H1 (cell line): ENCODE results near the gene CNOT8. TPM values are rescaled to one million over a fixed set of nuclear protein-coding genes. Genes with fewer than 3 reads are reported as not detected.

ENCODE experiments used
- CTCF ChIA-PET: fragments of 300-600 bp; sonication (Branson Sonifier 250); formaldehyde crosslinking; loops from one replicate; lab custom pipeline; 2021; ENCODE audit not compliant: partially characterized antibody; lab: Charles Lee
- POLR2A ChIA-PET: fragments of 300-600 bp; sonication (Branson Sonifier 250); formaldehyde crosslinking; loops from one replicate; lab custom pipeline; 2021; ENCODE audit warnings: inconsistent platforms; ENCODE audit not compliant: partially characterized antibody; lab: Charles Lee
- DNase-seq, 2 experiments: peaks; one replicate each; pipeline versions ENCODE4 v3.0.0 to v3.0.0-alpha.2; 2010 to 2022; ENCODE audit warnings: low spot score in 2 of 2, low read depth in 1 of 2, mixed read lengths in 1 of 2
- FAIRE-seq: peaks from 2 replicates; lab custom pipeline; 2011; peaks lifted over from hg19 to GRCh38; lab: Jason Lieb, UNC
- H2AFZ ChIP-seq: 2 replicates; pipeline ENCODE4 v1.8.1; 2012; ENCODE audit warnings: low read length, inconsistent platforms
- H2AK5ac ChIP-seq: 2 replicates; pipeline ENCODE4 v1.6.1; 2013; ENCODE audit warnings: low read depth, low read length
- H2BK120ac ChIP-seq: replicated peaks from 2 replicates; pipeline ENCODE3; 2013; ENCODE audit warnings: low read depth, low read length, inconsistent platforms
- H2BK12ac ChIP-seq: 2 replicates; pipeline ENCODE4 v1.6.1; 2013; ENCODE audit warnings: low read depth, low read length
- H2BK15ac ChIP-seq: 2 replicates; pipeline ENCODE4 v1.6.1; 2013; ENCODE audit warnings: low read length
- H2BK20ac ChIP-seq: 2 replicates; pipeline ENCODE4 v1.6.1; 2013; ENCODE audit warnings: low read length
- H2BK5ac ChIP-seq: 2 replicates; pipeline ENCODE4 v1.6.1; 2013; ENCODE audit warnings: low read depth, low read length
- H3K14ac ChIP-seq: 2 replicates; pipeline ENCODE4 v1.6.1; 2013; ENCODE audit warnings: inconsistent platforms; ENCODE audit not compliant: insufficient read length
- H3K18ac ChIP-seq: 2 replicates; pipeline ENCODE4 v1.6.1; 2013; ENCODE audit warnings: low read length; ENCODE audit errors: extremely low read depth
- H3K23ac ChIP-seq: 2 replicates; pipeline ENCODE4 v1.6.1; 2013; ENCODE audit warnings: inconsistent platforms; ENCODE audit not compliant: insufficient read length
- H3K23me2 ChIP-seq: 2 replicates; pipeline ENCODE4 v1.6.1; 2013; ENCODE audit warnings: low read depth, low read length
- H3K27ac ChIP-seq: 2 replicates; pipeline ENCODE4 v1.6.1; 2011; ENCODE audit warnings: low read depth, low read length, inconsistent platforms
- H3K27me3 ChIP-seq, 4 experiments: replicated peaks in 1 of 4; 1 replicate in 1 of 4; 2 replicates in 3 of 4; pipeline versions ENCODE4 v1.6.1 to v1.8.1; 2011 to 2013; ENCODE audit warnings: low read length in 3 of 4, mild to moderate bottlenecking in 3 of 4, inconsistent platforms in 2 of 4, mixed read lengths in 2 of 4, moderate library complexity in 1 of 4; ENCODE audit not compliant: control insufficient read depth in 3 of 4, insufficient read depth in 3 of 4; ENCODE audit errors: extremely low read depth in 1 of 4
- H3K36me3 ChIP-seq, 4 experiments: 2 replicates each; pipeline versions ENCODE4 v1.6.1 to v1.8.1; 2011 to 2013; ENCODE audit warnings: mild to moderate bottlenecking in 4 of 4, low read length in 3 of 4, moderate library complexity in 2 of 4, control low read depth in 1 of 4, inconsistent platforms in 1 of 4; ENCODE audit not compliant: insufficient read depth in 4 of 4, control insufficient read depth in 2 of 4
- H3K4ac ChIP-seq: replicated peaks from 2 replicates; pipeline ENCODE3; 2013; ENCODE audit warnings: low read length, low read depth, mixed read lengths, inconsistent platforms; ENCODE audit not compliant: insufficient read length
- H3K4me1 ChIP-seq, 4 experiments: replicated peaks in 1 of 4; 1 replicate in 1 of 4; 2 replicates in 3 of 4; pipeline versions ENCODE4 v1.6.1 to v1.8.1; 2011 to 2013; ENCODE audit warnings: low read length in 3 of 4, inconsistent platforms in 2 of 4, mixed read lengths in 1 of 4; ENCODE audit not compliant: insufficient read depth in 4 of 4, control insufficient read depth in 3 of 4
- H3K4me2 ChIP-seq, 2 experiments: 2 replicates each; pipeline versions ENCODE4 v1.6.1 to v1.8.1; 2011 to 2013; ENCODE audit warnings: low read depth in 2 of 2, low read length in 2 of 2, control low read depth in 1 of 2, inconsistent platforms in 1 of 2, mild to moderate bottlenecking in 1 of 2; ENCODE audit not compliant: insufficient read depth in 1 of 2
- H3K4me3 ChIP-seq, 4 experiments: fragments of 200-600, 300-600 bp in 1 of 4; sonication (generic), shearing (Covaris generic), sonication (Bioruptor Twin) in 1 of 4; 2 replicates each; pipeline versions ENCODE4 v1.5.1 to v1.8.1; 2011 to 2016; ENCODE audit warnings: low read length in 4 of 4, low read depth in 3 of 4, control low read depth in 2 of 4, inconsistent platforms in 2 of 4, mild to moderate bottlenecking in 2 of 4, mixed read lengths in 1 of 4, moderate library complexity in 1 of 4; ENCODE audit not compliant: insufficient read depth in 2 of 4; ENCODE audit errors: extremely low read depth in 1 of 4
- H3K56ac ChIP-seq: replicated peaks from 2 replicates; pipeline ENCODE3; 2013; ENCODE audit warnings: low read depth, mild to moderate bottlenecking, mixed read lengths, low read length, inconsistent platforms; ENCODE audit not compliant: insufficient read length
- H3K79me1 ChIP-seq: 2 replicates; pipeline ENCODE4 v1.6.1; 2013; ENCODE audit warnings: low read depth, low read length, control low read depth
- H3K79me2 ChIP-seq, 2 experiments: 2 replicates each; pipeline versions ENCODE4 v1.6.1 to v1.8.1; 2012 to 2013; ENCODE audit warnings: low read length in 2 of 2, mild to moderate bottlenecking in 2 of 2, inconsistent platforms in 1 of 2; ENCODE audit not compliant: insufficient read depth in 2 of 2, control insufficient read depth in 1 of 2
- H3K9ac ChIP-seq, 4 experiments: replicated peaks in 1 of 4; 1 replicate in 1 of 4; 2 replicates in 3 of 4; pipeline versions ENCODE4 v1.6.1 to v1.8.1; 2011 to 2013; ENCODE audit warnings: low read depth in 3 of 4, low read length in 3 of 4, control low read depth in 2 of 4, mild to moderate bottlenecking in 2 of 4, moderate library complexity in 2 of 4, inconsistent platforms in 1 of 4; ENCODE audit errors: extremely low read depth in 1 of 4
- H3K9me3 ChIP-seq, 2 experiments: 2 replicates each; pipeline versions ENCODE4 v1.6.1 to v1.8.1; 2012 to 2013; ENCODE audit warnings: mild to moderate bottlenecking in 2 of 2, moderate library complexity in 2 of 2, control low read depth in 1 of 2, inconsistent platforms in 1 of 2, low read depth in 1 of 2, low read length in 1 of 2, mixed read lengths in 1 of 2; ENCODE audit not compliant: insufficient read depth in 2 of 2
- H4K20me1 ChIP-seq, 2 experiments: replicated peaks in 1 of 2; 2 replicates each; pipeline versions ENCODE3 to v1.8.1; 2011 to 2013; ENCODE audit warnings: inconsistent platforms in 2 of 2, low read length in 2 of 2, mild to moderate bottlenecking in 1 of 2; ENCODE audit not compliant: insufficient read depth in 2 of 2, control insufficient read depth in 1 of 2
- H4K5ac ChIP-seq: 2 replicates; pipeline ENCODE4 v1.6.1; 2013; ENCODE audit warnings: low read length, low read depth, mixed read lengths, inconsistent platforms; ENCODE audit not compliant: insufficient read length
- H4K8ac ChIP-seq: 2 replicates; pipeline ENCODE4 v1.8.0; 2013; ENCODE audit warnings: mild to moderate bottlenecking, moderate library complexity, low read length, inconsistent platforms; ENCODE audit not compliant: insufficient read depth; ENCODE audit errors: extremely low read depth
- H4K91ac ChIP-seq: replicated peaks from 2 replicates; pipeline ENCODE3; 2013; ENCODE audit warnings: low read length, mixed read lengths, inconsistent platforms; ENCODE audit not compliant: insufficient read length
- BACH1 ChIP-seq: IDR thresholded peaks from 2 replicates; pipeline ENCODE4 v1.6.1; 2012; ENCODE audit warnings: low read length, improper control_type of control experiment
- BRCA1 ChIP-seq: IDR thresholded peaks from 2 replicates; pipeline ENCODE4 v1.6.1; 2012; ENCODE audit warnings: low read depth, low read length, improper control_type of control experiment
- CBX8 ChIP-seq: fragments of 300-800, 300-1000 bp; sonication (generic); IDR thresholded peaks from 2 replicates; pipeline ENCODE4 v1.7.1; 2016; ENCODE audit warnings: low read depth, low read length, borderline replicate concordance
- EZH2 ChIP-seq: fragments of 200-600 bp; sonication (generic); IDR thresholded peaks from 2 replicates; pipeline ENCODE4 v1.7.1; 2012; ENCODE audit warnings: low read depth, mild to moderate bottlenecking, moderate library complexity, low read length, inconsistent platforms; ENCODE audit not compliant: severe bottlenecking
- GABPA ChIP-seq: IDR thresholded peaks from 2 replicates; pipeline ENCODE4 v1.6.1; 2011; ENCODE audit warnings: mild to moderate bottlenecking, low read length, moderate library complexity, borderline replicate concordance; ENCODE audit not compliant: insufficient read depth
- HDAC6 ChIP-seq: IDR thresholded peaks from one replicate; pipeline ENCODE4 v1.7.1; 2012; ENCODE audit warnings: low read depth, mild to moderate bottlenecking, inconsistent platforms, low read length, moderate library complexity
- KDM1A ChIP-seq: fragments of 200-600, 300-600 bp; sonication (generic); IDR thresholded peaks from 2 replicates; pipeline ENCODE4 v1.7.1; 2016; ENCODE audit warnings: mild to moderate bottlenecking, low read length, borderline replicate concordance
- RBBP5 ChIP-seq: IDR thresholded peaks from 2 replicates; pipeline ENCODE4 v1.7.1; 2012; ENCODE audit warnings: low read depth, mild to moderate bottlenecking, inconsistent platforms, low read length, moderate library complexity, borderline replicate concordance
- ZNF274 ChIP-seq: IDR thresholded peaks from 2 replicates; pipeline ENCODE4 v1.7.0; 2012; ENCODE audit warnings: low read length, borderline replicate concordance; ENCODE audit errors: extremely low read depth
- WGBS, 2 experiments: shearing (Covaris generic) in 1 of 2; methylation state at CpG; one replicate each; pipeline versions ENCODE4 v1.1.6 to v1.1.7; 2013 to 2015; ENCODE audit warnings: low lambda C conversion rate in 2 of 2, mixed read lengths in 2 of 2, inconsistent platforms in 1 of 2, low coverage in 1 of 2, missing lambda C conversion rate in 1 of 2; ENCODE audit not compliant: insufficient replicate concordance in 2 of 2, insufficient coverage in 1 of 2, insufficient read length in 1 of 2; ENCODE audit errors: extremely low coverage in 1 of 2, missing lambda C conversion rate in 1 of 2; 5-methylcytosine and 5-hydroxymethylcytosine counted together
- polyA plus RNA-seq, 7 experiments: library from polyadenylated mRNA; depleted of rRNA in 3 of 7; stranded (reverse) in 5 of 7; unstranded in 2 of 7; fragments of >200 nt in 5 of 7; fragments of 200-250 nt in 2 of 7; gene quantifications; 1 replicate in 5 of 7; 2 replicates in 1 of 7; 4 replicates in 1 of 7; pipeline versions ENCODE4 v1.2.1 to v1.2.3, GENCODE V29; 2011 to 2013; ENCODE audit warnings: missing spikeins in 2 of 7, mixed read lengths in 2 of 7
- total RNA-seq: library from RNA; stranded (reverse); fragmentation: NEBNext Ultra II Directional; extraction: Animal tissue kit (Norgen Biotek cat#: 25700); gene quantifications from 2 replicates; pipeline ENCODE4 v1.2.1, GENCODE V29; 2021
- TF ChIP-seq, protein P1 (sequence below): IDR thresholded peaks from 2 replicates; pipeline ENCODE4 v1.6.1; 2012; ENCODE audit warnings: low read length, inconsistent platforms
- TF ChIP-seq, protein P2 (sequence below): IDR thresholded peaks from 2 replicates; pipeline ENCODE4 v1.6.1; 2012; ENCODE audit warnings: inconsistent platforms

CNOT8 gene
- total and polyA plus RNA-seq, 2 of the 8 experiments (the other 6 are each of a cell fraction or from before 2014, with no cell fraction given) = 36.4 to 62.9 TPM

DNA sequence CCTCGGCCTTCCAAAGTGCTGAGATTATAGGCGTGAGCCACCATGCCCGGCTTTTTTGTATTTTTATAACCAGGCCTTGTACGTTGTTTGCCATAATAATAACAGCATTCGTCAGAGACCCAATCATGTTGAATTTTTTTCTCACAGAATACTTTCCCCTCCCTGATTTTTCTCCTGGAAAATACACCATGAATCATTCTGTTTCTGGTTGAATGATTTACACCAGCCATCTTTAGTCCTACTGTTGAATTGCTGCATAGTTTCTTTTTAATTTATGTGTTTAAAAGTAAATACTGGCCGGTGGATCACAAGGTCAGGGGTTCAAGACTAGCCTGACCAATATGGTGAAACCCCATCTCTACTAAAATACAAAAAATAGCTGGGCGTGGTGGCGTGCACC lies 3.5 kb downstream of the CNOT8 start:
- Histone ChIP-seq H3K23ac (no peak overlapping the region), H3K79me2 (peaks cover 22 to 63% of the 10 kb centered on the region in 2 experiments), H2BK120ac (no peak overlapping the region), H3K56ac (no peak overlapping the region), H3K9ac (no peak overlapping the region), H3K14ac (no peak overlapping the region), H4K91ac (no peak overlapping the region), H3K23me2 (peaks cover 6% of the 10 kb centered on the region), H2AFZ (no peak overlapping the region), H4K8ac (no peak overlapping the region), H3K79me1 (peaks cover 5% of the 10 kb centered on the region; the same call in 1 of the 2 replicates), H3K4me2 (no peak overlapping the region), H4K5ac (no peak overlapping the region), H3K27ac (no peak overlapping the region), H3K9me3 (no peaks in the 10 kb centered on the region), H3K4me3 (no peak overlapping the region), H3K4ac (no peak overlapping the region), H3K27me3 (no peaks in the 10 kb centered on the region), H3K36me3 (peaks cover 7 to 35% (median 20%) of the 10 kb centered on the region in 4 experiments), H2BK5ac (no peak overlapping the region), H4K20me1 (peaks cover 3 to 7% of the 10 kb centered on the region in 2 experiments), H3K4me1 (peaks cover 0 to 9% (median 5%) of the 10 kb centered on the region in 4 experiments; a peak in 6 of 7 replicates), H2BK15ac (no peak overlapping the region), H2BK20ac (no peak overlapping the region), H3K18ac (no peak overlapping the region), H2AK5ac (no peak overlapping the region), H2BK12ac (no peak overlapping the region)
- ChIA-PET POLR2A (interaction anchor here (0.6 kb wide), 1 partner anchor 141 kb away, joined by 3 read pairs; no protein-coding TSS in a partner anchor), CTCF (interaction anchor here (2.2 kb wide), 1 partner anchor 212 kb away, joined by 5 read pairs; no protein-coding TSS in a partner anchor)
- no peak for DNase-seq
- FAIRE-seq = no peak
- 94% methylated on average over 8 of the region's 8 CpGs; no CpG with 5 or more reads in 1 of the 2 experiments for WGBS, 2 experiments
- TF ChIP-seq GABPA = no peak
- TF ChIP-seq, protein P1, sequence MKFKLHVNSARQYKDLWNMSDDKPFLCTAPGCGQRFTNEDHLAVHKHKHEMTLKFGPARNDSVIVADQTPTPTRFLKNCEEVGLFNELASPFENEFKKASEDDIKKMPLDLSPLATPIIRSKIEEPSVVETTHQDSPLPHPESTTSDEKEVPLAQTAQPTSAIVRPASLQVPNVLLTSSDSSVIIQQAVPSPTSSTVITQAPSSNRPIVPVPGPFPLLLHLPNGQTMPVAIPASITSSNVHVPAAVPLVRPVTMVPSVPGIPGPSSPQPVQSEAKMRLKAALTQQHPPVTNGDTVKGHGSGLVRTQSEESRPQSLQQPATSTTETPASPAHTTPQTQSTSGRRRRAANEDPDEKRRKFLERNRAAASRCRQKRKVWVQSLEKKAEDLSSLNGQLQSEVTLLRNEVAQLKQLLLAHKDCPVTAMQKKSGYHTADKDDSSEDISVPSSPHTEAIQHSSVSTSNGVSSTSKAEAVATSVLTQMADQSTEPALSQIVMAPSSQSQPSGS = no peak
- TF ChIP-seq BACH1 = no peak
- TF ChIP-seq EZH2 = no peak
- no peak for TF ChIP-seq ZNF274
- TF ChIP-seq CBX8 = no peak
- TF ChIP-seq RBBP5 = no peak
- TF ChIP-seq BRCA1 = no peak
- TF ChIP-seq HDAC6 = no peak
- no peak for TF ChIP-seq KDM1A
- TF ChIP-seq, protein P2, sequence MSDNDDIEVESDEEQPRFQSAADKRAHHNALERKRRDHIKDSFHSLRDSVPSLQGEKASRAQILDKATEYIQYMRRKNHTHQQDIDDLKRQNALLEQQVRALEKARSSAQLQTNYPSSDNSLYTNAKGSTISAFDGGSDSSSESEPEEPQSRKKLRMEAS = no peak
